ENCODE data around the gene COTL1. TPM values are rescaled to one million over a fixed set of nuclear protein-coding genes. Genes with fewer than 3 reads are reported as not detected.

The COTL1 gene
- total RNA-seq, 1 donor, result 134 TPM

DNA sequence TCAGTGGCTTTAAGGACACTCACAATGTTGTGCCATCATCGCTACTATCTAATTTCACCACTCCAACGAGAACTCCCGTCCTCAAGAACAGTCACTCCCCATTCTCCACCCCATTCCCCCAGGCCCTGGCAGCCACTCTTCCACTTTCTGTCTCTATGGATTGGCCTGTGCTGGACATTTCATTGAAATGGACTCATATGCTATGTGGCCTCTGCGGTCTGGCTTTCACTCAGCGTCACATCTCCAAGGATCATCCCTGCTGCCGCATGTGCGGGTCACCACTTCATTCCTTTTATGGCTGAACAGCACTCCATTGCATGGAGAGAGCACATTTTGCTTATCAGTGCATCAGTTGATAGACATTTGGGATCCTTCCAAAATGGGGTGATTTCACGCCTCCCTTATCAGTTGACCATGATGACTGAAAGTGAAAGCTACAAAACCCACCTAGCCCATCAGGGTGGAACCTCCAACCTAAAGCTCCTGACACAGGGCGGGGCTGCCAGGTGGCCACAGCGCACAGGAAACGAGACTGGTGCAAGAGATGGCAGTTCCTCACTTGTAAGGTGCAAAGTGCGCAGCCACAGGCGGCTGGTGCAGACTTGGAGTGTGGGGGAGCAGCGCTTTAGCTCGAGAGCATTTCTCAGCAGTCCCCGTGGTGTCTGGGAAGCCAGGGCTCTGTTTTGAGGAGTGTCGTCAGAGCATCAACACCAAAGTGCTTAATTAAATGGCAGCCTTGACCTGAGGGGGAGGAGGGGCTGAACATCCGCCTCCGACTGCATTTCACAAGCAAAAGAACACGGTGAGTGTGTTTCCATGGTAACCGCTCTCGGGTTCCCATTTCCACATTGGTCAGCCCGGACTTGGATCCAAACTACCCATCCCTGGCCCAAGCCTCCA is 23.8 kb downstream of the COTL1 start:
- DNase-seq (ENCODE audit: low read depth), result no peak
- TF ChIP-seq CTCF (IDR thresholded peaks at IDR 0.05; ENCODE audit: insufficient read depth, low read length), result no peak
- no peak overlapping the region for H3K4me3 ChIP-seq (ENCODE audit: low read depth, low read length)

DNA sequence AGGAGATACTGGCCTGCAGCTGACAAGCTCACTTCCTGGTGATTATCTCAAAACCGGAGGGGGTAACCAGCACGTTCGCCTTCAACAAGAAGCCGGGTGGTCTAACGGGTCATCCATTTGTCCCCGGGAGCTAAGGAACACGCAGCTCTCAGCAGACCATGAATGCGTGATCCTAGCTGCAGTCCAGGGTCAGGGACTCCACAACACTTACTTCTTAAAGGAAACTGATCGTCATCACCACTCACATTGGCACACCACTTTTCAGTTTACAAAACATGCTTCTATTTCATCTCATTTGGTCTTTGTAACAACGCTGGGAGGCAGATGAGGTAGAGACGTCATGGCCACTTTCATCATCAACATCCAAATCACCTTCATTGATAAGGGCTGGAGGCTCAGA is 25.2 kb downstream of the COTL1 start:
- TF ChIP-seq CTCF (IDR thresholded peaks at IDR 0.05; ENCODE audit: insufficient read depth, low read length), result no peak
- no peak overlapping the region for H3K4me3 ChIP-seq (ENCODE audit: low read depth, low read length)
- DNase-seq (ENCODE audit: low read depth), result no peak

- H3K4me3 ChIP-seq (ENCODE audit: low read depth, low read length), result no peak overlapping the region
- TF ChIP-seq CTCF (IDR thresholded peaks at IDR 0.05; ENCODE audit: insufficient read depth, low read length), result no peak
- no peak for DNase-seq (ENCODE audit: low read depth)
Measured at GRCh38 chr16:84589975-84590719, 27.7 kb downstream of the COTL1 start.

DNA sequence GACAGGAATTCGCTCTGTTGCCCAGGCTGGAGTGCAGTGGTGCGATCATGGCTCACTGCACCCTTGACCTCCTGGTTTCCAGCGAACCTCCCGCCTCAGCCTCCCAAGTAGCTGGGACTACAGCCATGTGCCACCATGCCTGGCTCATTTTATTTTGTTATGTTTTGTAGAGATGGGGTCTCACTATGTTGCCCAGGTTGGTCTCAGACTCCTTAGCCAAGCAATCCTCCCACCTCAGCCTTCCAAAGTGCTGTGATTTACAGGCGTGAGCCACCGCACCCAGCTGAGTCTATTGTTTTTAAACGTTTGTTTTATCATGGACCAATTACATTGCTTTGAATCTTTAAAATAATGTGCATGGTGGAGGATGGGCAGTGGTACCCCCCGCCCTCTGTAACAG is 28.9 kb downstream of the COTL1 start:
- no peak for DNase-seq (ENCODE audit: low read depth)
- no peak for TF ChIP-seq CTCF (IDR thresholded peaks at IDR 0.05; ENCODE audit: insufficient read depth, low read length)
- H3K4me3 ChIP-seq (ENCODE audit: low read depth, low read length), result no peak overlapping the region

DNA sequence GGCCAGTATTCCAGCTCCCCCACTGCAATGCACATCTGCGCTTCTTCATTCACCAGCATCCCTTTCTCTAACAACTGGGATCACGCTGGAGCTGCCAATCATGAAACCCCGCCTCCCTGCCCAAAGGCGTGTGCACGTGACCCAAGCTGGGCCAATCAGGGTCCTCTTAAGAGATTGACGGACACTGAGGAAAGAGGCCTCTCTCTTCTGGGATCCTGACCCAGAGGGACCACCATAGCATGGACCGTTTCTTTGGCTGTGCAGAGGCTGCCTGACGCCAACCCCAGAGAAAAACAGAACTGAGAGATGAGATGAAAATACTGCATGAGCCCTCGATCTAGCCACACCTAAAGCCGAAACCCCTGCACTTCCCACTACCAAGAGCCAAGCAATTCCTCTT is 32.0 kb downstream of the COTL1 start:
- TF ChIP-seq CTCF (IDR thresholded peaks at IDR 0.05; ENCODE audit: insufficient read depth, low read length), result no peak
- H3K4me3 ChIP-seq (ENCODE audit: low read depth, low read length), result no peak overlapping the region
- no peak for DNase-seq (ENCODE audit: low read depth)

DNA sequence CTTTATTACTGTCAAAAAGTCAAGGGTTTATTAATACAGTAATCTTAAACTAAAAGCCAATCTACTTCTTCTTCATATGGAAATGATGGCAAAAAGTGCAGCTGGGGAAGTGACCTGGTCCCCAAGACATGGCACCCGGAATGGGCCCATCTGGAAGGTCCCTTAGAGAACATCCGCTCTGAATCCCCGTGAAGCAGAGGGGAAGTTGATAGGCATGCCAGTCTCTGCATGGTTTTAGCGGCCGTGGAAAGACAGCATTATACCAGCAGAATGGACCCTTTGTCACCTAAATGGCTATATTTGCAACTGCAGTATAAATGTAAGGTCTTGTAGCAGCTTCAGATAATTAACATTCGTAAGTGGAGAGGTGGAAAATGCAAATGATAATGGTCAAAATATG is 32.4 kb downstream of the COTL1 start:
- DNase-seq (ENCODE audit: low read depth), result no peak
- TF ChIP-seq CTCF (IDR thresholded peaks at IDR 0.05; ENCODE audit: insufficient read depth, low read length), result no peak
- no peak overlapping the region for H3K4me3 ChIP-seq (ENCODE audit: low read depth, low read length)

All from fibroblast of the aortic adventitia (primary cell).